GM12872 (cell line): ENCODE measurements around the gene TP53I11.

Experiments
- TF ChIP-seq, protein P1 (sequence below): IDR thresholded peaks from 3 replicates; pipeline ENCODE4 v1.5.1; 2011; ENCODE audit warnings: low read depth, mild to moderate bottlenecking, low read length, moderate library complexity; ENCODE audit not compliant: insufficient read depth

Gene TP53I11

GRCh38 chr11:44992181-44992582 is 41.5 kb upstream of the TP53I11 start:
- TF ChIP-seq, protein P1, sequence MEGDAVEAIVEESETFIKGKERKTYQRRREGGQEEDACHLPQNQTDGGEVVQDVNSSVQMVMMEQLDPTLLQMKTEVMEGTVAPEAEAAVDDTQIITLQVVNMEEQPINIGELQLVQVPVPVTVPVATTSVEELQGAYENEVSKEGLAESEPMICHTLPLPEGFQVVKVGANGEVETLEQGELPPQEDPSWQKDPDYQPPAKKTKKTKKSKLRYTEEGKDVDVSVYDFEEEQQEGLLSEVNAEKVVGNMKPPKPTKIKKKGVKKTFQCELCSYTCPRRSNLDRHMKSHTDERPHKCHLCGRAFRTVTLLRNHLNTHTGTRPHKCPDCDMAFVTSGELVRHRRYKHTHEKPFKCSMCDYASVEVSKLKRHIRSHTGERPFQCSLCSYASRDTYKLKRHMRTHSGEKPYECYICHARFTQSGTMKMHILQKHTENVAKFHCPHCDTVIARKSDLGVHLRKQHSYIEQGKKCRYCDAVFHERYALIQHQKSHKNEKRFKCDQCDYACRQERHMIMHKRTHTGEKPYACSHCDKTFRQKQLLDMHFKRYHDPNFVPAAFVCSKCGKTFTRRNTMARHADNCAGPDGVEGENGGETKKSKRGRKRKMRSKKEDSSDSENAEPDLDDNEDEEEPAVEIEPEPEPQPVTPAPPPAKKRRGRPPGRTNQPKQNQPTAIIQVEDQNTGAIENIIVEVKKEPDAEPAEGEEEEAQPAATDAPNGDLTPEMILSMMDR: no peak

DNA sequence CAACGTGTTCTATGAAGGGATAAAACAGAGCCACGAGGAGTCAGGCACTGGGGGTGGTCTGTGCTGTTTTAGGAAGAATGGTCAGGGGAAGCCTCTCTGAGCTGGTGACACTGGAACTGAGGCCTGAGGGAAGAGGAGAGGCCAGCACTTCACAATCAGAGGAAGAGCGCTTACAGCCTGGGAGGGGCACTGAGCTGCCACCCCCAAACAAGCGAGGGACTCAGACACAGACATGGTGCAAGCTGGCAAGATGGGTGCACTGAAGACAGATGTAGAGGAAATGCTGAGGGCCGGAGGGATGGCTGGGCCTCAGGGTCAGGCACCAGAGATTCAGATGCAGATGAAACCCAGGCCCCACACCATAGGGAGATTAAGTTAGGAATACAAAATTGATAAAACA is 40.0 kb upstream of the TP53I11 start:
- TF ChIP-seq, protein P1: no peak

- TF ChIP-seq, protein P1: no peak
Observed at GRCh38 chr11:44989831-44990566, 39.3 kb upstream of the TP53I11 start.

GRCh38 chr11:44988981-44989635 is 38.4 kb upstream of the TP53I11 start:
- TF ChIP-seq, protein P1: no peak

GRCh38 chr11:44988111-44988510 is 37.4 kb upstream of the TP53I11 start:
- TF ChIP-seq, protein P1: no peak

DNA sequence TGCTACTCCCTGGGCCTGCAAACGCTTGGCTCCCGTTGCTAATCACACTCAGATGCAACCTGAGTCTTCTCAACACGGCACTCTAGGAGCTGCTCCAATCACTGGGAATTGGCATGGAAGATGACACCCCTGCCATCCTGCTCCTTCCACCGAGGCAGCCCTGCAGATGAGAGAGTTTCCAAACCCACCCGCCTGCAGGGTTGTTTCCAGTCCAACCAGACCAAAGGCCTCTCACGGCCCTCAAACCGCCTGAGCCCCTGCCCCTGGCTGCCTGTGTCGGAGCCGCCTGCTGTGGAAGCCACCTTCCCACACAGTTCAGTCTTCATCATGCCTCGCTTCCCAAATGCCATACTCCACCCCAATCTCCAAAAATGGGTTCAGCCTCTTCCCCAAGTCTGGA is 36.8 kb upstream of the TP53I11 start:
- TF ChIP-seq, protein P1: no peak

- TF ChIP-seq, protein P1: no peak
Observed at GRCh38 chr11:44986315-44986714, 35.6 kb upstream of the TP53I11 start.
